T47D (cell line): ENCODE results near the gene CEND1.

Experiments
- DNase-seq, 2 experiments: peaks; one replicate each; pipeline versions ENCODE4 v3.0.0 to v3.0.0-alpha.2; 2011 to 2012; ENCODE audit warnings: low read depth in 1 of 2, low spot score in 1 of 2
- JUND ChIP-seq: IDR thresholded peaks from 2 replicates; pipeline ENCODE4 v1.6.1; 2012; ENCODE audit warnings: low read depth
- in situ Hi-C: cut with HindIII; loops from 2 replicates; pipeline ENCODE4 v1.10.0; 2016; ENCODE audit warnings: low sequenced_read_pairs, low pct_unique_long_range_greater_than_20kb

The CEND1 gene

GRCh38 chr11:831961-832528 is 42.2 kb upstream of the CEND1 start:
- TF ChIP-seq JUND, result no peak
- in situ Hi-C loops, result no loop called here
- DNase-seq, result no peak

DNA sequence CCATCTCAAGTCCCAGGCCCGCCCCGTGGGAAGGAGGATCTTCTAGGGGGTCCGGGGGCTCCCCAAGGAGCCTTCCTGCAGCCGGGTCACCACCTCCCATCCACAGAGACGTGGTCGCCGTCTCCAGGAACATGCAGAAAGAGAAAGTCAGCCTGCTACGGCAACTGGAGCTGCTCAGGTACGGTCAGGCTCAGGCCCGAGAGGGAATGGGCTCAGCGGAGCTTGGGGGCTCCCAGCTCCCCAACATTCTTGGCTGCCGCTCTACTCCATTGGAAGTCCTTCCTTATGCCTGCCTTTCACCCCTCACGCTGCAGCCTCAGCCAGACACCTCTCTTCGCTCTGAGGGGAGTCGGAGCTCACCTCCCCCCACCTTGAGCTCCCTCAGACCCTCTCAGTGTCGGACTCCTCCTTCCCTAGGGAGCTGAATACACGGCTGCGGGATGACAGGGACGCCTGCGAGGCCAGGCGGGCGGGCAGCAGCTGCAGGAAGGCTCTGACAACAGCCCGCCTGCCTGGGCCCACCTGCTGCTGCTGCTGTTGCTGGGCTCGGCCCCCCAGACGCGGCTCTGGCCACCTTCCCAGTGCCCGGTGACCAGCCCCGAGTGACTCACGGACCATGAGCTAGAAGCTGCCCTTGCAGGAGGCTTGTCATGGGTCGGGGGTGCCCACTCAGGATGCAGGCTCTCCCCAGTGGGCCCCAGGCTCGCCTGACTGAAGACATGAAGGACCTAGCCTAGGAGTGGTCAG is 41.4 kb upstream of the CEND1 start:
- no peak for DNase-seq
- in situ Hi-C loops, result no loop called here
- TF ChIP-seq JUND, result no peak

DNA sequence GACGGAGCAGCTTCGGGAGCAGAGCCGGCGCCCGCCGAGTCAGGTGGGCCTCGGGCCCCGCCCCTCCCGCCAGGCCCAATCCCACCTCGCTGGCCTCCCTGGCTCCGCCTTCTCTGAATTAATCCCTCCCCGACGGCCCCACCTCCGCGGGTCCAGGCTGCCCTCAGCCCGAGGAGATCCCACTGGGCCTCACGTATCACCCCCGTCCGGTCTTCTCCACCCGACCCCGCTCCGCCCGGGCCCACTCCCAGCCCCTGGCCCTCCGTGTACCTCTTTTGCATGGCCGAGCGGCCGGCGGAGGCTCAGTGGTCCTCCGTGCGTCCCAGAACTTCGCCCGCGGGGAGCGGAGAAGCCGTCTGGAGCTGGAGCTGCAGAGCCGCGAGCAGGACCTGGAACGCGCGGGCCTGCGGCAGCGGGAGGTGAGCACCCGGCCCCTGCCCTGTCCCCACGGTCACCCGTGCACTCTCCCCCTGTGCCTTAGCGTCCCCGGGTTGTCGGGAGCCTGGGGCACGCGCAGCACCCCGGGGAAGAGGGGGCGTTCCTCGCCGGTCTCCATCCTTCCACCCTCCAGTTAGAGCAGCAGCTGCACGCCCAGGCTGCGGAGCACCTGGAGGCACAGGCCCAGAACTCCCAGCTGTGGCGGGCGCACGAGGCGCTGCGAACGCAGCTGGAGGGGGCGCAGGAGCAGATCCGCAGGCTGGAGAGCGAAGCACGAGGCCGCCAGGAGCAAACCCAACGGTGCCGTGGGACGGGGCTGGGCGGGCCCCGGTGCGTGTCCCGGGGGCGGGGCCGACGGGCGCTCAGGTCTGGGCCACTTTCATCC is 40.6 kb upstream of the CEND1 start:
- TF ChIP-seq JUND, result no peak
- in situ Hi-C loops, result no loop called here
- DNase-seq, result peak; percentile 68 to 87

DNA sequence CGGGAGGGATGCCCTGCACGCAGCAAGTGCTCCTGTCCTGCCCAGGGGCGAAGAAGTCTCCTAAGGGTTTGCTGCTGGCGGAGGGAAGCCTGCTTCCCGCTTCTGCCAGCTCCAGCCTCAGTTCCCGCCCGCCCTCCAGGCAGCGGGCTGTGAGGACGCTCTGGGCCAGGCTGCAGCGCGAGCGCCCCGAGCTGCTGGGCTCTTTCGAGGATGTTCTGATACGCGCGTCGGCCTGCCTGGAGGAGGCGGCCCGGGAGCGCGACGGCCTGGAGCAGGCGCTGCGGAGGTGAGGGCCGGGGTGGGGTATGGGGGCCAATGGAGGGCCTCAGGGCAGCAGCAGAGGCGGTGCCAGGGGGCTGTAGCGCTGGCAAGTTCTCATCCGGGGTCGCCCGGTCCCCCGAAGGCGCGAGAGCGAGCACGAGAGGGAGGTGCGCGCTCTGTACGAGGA is 40.0 kb upstream of the CEND1 start:
- in situ Hi-C loops, result no loop called here
- DNase-seq, result no peak
- no peak for TF ChIP-seq JUND

- peak in 1 of 2 experiments; percentile 69 for DNase-seq
- in situ Hi-C loops, result no loop called here
- no peak for TF ChIP-seq JUND
Measured at GRCh38 chr11:829176-829846, 39.4 kb upstream of the CEND1 start.

DNA sequence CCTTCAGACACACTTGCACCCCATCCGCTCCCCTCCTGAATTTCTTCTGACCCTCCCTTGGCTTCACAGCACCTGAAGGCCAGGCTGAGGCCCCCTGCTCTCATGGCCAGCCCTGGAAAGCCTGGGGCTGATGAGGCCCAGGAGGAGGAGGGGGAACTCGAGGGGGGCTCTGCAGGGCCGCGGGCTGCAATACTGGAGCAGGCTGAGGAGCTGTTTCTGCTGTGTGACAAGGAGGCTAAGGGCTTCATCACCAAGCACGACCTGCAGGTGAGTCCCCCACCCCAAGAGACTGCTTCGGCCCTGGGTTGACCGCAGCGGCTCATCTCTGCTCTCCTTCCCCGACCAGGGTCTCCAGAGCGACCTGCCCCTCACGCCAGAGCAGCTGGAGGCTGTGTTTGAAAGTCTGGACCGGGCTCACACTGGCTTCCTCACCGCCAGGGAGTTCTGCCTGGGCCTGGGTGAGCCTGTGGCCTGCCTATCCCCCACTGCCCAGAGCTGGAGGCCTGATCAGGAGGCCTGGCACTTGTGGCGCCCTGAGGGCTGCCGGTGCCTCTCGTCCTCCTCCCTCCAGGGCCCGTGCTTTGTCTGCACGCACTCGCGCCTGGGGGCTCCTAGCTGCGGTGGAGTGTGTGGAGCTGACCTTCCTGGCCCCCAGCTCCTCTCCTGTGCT is 38.8 kb upstream of the CEND1 start:
- TF ChIP-seq JUND, result no peak
- in situ Hi-C loops, result no loop called here
- DNase-seq, result no peak

DNA sequence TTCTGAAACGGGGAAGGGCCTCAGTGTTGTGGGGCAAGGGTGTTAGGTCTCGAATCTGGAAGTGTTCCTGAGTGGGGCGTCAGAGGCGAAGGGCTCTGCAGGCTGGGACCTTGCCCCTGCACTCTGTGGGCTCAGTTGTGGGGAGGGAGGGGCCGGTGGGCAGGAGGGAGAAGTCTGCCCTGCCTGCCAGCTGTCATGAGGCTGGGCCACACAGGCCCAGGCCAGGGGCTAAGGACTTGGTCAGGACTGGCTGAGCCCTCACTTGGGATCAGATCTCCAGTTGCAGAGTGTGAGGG is 38.0 kb upstream of the CEND1 start, which contains the start of gene CRACR2B:
Gene CRACR2B (plus strand): TSS at position 23 of the 296 bp plus-strand sequence. CDS start 689 bp downstream, outside the sequence.
- TF ChIP-seq JUND, result no peak
- DNase-seq, result no peak
- in situ Hi-C loops, result no loop called here

DNA sequence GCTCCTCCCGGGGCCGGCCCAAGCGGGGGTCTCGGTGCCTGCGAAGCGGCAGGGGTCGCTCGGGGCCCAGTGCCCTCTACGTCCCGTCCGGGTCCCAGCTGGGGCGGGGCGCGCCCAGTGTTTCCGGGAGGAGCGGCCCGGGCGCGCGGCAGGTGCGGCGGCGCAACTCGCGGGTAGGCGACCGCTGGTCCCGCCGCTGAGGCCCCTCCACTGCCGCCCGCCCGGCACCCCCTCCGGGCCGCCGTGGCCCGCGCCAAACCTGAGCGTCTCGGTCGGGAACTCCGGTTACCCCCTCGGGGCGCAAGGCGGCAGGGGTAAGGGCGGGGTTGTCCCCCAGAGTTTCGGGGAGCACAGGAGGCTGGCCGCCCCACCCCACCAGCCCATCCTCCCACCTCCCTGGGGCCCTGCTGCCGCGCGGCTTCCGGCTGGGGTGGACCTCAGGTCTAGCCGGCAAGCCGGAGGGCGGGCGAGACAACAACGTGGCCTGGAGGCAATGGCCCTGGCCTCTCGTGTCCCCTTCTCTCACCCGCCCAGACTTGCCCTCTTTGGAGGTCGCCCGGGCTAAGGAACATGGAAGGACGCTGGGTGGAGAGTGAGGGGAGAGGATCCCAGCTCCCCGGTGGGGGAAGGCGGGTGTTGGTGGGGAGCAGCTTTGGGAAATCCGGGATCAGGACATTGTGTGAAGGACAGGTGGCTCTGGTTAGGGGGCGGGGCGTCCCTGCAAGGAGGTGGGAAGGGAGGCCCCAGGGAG is 37.4 kb upstream of the CEND1 start:
- TF ChIP-seq JUND, result no peak
- DNase-seq, result peak; percentile 17 to 79
- in situ Hi-C loops, result no loop called here

DNA sequence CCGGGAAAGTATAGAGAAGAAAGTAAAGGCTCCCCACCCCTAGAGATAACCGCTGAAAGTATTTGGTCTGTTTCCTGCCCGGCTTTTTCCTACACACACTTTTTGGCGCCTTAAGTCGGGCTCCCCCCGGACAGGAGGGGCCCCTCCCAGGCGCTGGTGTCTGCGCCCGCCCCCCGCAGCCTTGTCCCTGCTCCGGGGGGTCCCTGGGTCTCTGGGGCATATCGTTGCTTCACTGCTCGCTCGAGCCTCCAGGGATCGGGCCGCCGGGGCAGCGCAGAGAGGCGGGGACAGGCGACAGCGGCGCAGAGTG is 36.9 kb upstream of the CEND1 start:
- no peak for DNase-seq
- TF ChIP-seq JUND, result no peak
- in situ Hi-C loops, result no loop called here

DNA sequence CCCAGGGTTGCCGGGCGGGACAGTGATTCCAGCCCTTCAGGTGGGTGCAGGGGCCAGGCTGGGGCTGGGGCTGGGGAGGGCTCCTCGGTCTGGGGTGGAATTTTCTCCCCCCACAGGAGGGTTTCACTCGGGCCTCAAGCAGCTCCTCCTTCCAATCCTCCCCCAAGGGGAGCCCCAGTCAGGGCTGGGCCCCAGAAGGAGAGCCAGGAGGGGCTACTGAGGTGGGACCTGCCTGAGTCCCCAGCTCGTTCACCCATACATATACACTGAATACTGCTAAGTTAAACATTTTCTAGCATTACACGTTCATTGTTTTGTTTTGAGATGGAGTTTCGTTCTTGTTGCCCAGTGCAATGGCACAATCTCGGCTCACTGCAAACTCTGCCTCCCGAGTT is 36.3 kb upstream of the CEND1 start:
- no peak for TF ChIP-seq JUND
- in situ Hi-C loops, result no loop called here
- DNase-seq, result no peak

DNA sequence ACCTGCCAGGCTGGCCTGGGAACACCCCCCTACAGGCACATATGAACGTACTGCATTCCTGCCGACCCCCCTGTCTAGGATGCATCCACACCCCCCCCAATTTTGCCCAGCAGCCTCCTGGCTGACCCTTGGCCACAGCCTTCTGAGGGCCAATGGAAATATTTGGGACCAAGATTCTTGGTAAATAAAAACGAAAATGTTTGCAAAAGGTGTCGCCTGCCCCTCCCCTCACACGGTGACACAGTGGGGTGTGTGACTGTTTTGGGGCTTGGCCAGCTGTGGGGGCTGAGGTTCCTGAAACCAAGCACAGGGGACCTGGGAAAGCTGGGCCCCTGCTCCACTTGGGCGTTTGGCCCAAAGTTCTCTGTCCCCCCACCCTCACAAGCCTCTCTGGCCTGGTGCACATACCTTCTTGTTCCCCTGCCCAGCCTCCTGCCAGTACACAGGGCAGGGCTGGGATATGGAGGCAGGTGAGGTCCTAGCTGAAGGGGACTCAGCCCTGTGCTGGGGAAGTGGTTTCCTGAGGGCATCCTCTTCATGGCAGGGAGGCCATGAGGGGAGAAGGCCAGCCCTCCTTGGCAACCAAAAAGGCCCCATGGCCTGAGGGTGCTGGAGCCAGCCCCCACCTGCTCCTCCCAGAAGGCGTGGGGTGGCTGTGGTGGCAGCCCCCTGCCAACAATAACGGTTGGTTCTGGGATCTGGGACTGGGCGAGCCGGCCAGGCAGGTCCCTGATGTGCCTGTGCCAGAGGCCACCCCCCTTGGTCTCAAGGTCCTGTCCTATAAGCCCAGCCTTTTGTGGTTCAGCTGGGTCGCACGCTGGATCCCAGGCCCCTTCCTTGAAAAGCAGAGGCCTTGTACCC is 35.7 kb upstream of the CEND1 start:
- in situ Hi-C loops, result no loop called here
- DNase-seq, result peak in 1 of 2 experiments; percentile 80
- TF ChIP-seq JUND, result no peak
